ENCODE measurements around the gene CADPS2. TPM values are rescaled to one million over a fixed set of nuclear protein-coding genes. Genes with fewer than 3 reads are reported as not detected.

The CADPS2 gene
- total RNA-seq, 2 donors from 2014 or later, result 16.4 to 32.5 TPM

DNA sequence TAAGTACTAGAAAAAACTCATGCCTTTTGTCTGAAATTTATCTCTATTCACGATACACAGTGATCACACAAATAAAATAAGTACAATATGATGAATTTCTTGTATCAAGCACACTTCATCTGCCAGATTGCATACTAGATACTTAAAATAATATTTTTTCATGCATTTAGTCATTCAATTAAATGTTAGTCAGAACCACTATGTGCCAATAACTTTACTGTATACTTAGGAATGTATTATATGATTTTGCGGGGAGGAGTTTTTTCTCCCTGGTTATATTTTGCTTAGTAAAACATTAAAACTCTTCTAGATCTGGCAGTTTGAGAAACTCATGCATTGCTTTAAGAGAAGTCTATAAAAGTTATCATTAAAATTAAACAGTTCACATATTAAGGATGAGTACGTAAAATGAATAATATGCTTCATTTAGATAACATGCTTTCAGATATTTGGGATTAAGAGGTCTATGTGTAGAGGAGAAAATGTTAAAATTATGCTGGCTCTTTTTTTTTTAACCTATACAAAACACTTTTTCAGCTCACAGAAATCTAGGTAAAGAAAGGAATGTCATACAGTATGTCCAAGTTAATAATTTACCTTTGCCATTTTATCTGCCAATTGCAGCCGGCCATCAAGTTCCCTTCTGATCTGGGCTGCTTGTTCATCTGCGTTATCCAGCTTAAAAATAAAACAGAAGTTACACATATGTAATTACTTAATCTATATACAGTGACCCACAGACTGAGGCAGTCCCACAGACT, 257.4 kb downstream of the CADPS2 start:
- H3K27me3 ChIP-seq (replicated peaks; ENCODE audit: insufficient read depth), result no peaks in the 10 kb centered on the region
- TF ChIP-seq, protein P1, sequence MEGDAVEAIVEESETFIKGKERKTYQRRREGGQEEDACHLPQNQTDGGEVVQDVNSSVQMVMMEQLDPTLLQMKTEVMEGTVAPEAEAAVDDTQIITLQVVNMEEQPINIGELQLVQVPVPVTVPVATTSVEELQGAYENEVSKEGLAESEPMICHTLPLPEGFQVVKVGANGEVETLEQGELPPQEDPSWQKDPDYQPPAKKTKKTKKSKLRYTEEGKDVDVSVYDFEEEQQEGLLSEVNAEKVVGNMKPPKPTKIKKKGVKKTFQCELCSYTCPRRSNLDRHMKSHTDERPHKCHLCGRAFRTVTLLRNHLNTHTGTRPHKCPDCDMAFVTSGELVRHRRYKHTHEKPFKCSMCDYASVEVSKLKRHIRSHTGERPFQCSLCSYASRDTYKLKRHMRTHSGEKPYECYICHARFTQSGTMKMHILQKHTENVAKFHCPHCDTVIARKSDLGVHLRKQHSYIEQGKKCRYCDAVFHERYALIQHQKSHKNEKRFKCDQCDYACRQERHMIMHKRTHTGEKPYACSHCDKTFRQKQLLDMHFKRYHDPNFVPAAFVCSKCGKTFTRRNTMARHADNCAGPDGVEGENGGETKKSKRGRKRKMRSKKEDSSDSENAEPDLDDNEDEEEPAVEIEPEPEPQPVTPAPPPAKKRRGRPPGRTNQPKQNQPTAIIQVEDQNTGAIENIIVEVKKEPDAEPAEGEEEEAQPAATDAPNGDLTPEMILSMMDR (IDR thresholded peaks at IDR 0.05), result no peak
- ATAC-seq (ENCODE audit: insufficient number of reproducible peaks, low FRiP score, low read depth) (no peak), DNase-seq (ENCODE audit: low spot score) (no peak)
- no peak overlapping the region for H3K4me3 ChIP-seq
- H3K4me1 ChIP-seq (ENCODE audit: control insufficient read depth in 1 of 2, low read depth in 2 of 2), result no peaks in the 10 kb centered on the region
- H3K36me3 ChIP-seq, result no peaks in the 10 kb centered on the region
- H3K27ac ChIP-seq, result no peak overlapping the region
- H3K9me3 ChIP-seq, result no peaks in the 10 kb centered on the region

DNA sequence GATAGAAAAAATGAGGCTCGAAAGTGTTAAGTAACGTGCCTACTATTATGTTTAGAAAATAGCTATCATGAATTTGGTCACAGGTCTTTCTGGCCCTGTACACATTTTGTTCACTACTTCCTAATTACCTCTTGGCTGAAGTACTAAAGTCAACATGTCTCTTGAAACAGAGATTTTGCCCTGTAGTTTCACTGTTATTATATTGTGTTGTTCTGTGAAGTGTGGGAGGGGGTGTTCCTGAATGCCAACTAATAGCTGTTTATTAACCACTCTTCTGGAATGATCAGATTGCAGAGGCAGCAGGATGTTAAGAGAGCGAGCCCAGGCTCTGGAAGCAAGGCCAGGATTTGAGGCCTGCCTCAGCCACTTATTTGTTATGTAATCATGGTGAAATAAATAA, 259.5 kb downstream of the CADPS2 start:
- Histone ChIP-seq H3K27ac (no peak overlapping the region), H3K4me1 (ENCODE audit: control insufficient read depth in 1 of 2, low read depth in 2 of 2) (no peaks in the 10 kb centered on the region), H3K4me3 (no peak overlapping the region), H3K36me3 (no peaks in the 10 kb centered on the region), H3K9me3 (no peaks in the 10 kb centered on the region), H3K27me3 (replicated peaks; ENCODE audit: insufficient read depth) (no peaks in the 10 kb centered on the region)
- TF ChIP-seq, protein P1 (IDR thresholded peaks at IDR 0.05), result no peak
- ATAC-seq (ENCODE audit: insufficient number of reproducible peaks, low FRiP score, low read depth) (no peak), DNase-seq (ENCODE audit: low spot score) (no peak)

DNA sequence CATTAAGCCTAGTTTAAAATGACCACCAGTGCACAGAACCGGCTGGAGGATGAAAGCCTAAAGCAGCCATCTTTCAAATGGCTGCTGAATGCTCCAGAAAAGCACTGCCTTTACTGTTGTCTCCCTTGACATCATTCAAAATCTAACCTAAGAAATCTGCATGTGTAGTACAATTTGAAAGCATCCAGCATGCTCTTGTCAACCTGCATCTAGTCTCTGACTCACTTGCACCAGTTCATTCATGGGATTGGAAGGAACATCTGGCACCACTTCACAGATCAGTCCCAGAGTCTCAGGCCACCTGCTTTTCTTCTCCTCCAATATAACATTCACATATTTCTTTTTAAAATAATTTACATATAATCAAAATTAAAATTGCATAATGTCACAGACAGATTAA, 263.6 kb downstream of the CADPS2 start:
- Histone ChIP-seq H3K9me3 (no peaks in the 10 kb centered on the region), H3K27me3 (replicated peaks; ENCODE audit: insufficient read depth) (no peaks in the 10 kb centered on the region), H3K4me3 (no peak overlapping the region), H3K36me3 (no peaks in the 10 kb centered on the region), H3K27ac (no peak overlapping the region), H3K4me1 (ENCODE audit: control insufficient read depth in 1 of 2, low read depth in 2 of 2) (no peaks in the 10 kb centered on the region)
- TF ChIP-seq, protein P1 (IDR thresholded peaks at IDR 0.05), result no peak
- ATAC-seq (ENCODE audit: insufficient number of reproducible peaks, low FRiP score, low read depth) (no peak), DNase-seq (ENCODE audit: low spot score) (no peak)

DNA sequence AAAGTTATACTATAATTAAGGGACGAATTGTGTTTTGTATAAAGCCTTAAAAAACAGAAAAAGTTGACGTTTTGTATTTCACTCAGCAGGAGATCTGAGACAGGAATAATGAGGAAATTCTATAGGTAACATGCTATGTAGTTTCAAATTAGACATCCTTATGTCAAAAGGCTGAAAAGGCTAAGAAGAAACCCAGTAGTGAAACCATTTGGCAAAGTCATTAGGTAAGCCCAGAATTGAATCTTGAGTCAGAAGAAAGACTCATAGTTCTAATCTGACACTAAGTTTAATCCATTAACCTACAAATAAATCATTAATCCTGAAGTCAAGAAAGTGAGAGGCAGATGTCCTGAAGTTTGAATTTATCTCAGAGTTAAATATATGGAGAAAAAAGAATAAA, 266.6 kb downstream of the CADPS2 start:
- H3K9me3 ChIP-seq, result no peaks in the 10 kb centered on the region
- no peak overlapping the region for H3K4me3 ChIP-seq
- H3K36me3 ChIP-seq, result no peaks in the 10 kb centered on the region
- DNase-seq (ENCODE audit: low spot score) (no peak), ATAC-seq (ENCODE audit: insufficient number of reproducible peaks, low FRiP score, low read depth) (no peak)
- H3K27ac ChIP-seq, result no peak overlapping the region
- H3K27me3 ChIP-seq (replicated peaks; ENCODE audit: insufficient read depth), result no peaks in the 10 kb centered on the region
- TF ChIP-seq, protein P1 (IDR thresholded peaks at IDR 0.05), result no peak
- no peaks in the 10 kb centered on the region for H3K4me1 ChIP-seq (ENCODE audit: control insufficient read depth in 1 of 2, low read depth in 2 of 2)

DNA sequence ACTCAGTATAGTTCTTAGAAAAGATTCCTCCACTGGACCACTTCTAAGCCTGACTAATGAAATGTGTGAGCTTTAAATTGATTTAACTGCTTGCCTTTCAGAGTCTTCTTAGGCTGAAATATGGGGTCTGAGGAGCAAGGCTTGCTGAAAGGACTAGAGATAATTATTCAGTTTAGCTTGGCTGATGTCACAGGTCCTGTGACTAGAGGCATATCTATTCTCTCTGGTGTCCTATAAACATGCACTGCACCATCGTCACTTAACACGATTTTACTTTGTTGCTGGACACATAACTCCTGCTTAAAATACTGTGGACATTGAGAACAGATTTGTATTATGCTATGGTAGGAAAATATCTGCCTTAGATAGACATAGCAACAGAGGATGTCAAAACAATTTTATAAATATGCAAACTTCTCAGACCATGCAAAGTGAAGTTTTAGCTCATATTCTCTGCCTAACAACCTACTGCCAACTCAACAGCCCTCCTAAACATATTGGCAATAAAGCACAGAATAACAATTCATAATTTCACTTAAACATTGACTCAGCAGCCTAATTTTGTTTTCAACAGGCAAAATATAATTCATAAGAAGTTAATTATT, 267.6 kb downstream of the CADPS2 start:
- Histone ChIP-seq H3K27ac (no peak overlapping the region), H3K36me3 (no peaks in the 10 kb centered on the region), H3K4me3 (no peak overlapping the region), H3K4me1 (ENCODE audit: control insufficient read depth in 1 of 2, low read depth in 2 of 2) (no peaks in the 10 kb centered on the region), H3K27me3 (replicated peaks; ENCODE audit: insufficient read depth) (no peaks in the 10 kb centered on the region), H3K9me3 (no peaks in the 10 kb centered on the region)
- ATAC-seq (ENCODE audit: insufficient number of reproducible peaks, low FRiP score, low read depth) (no peak), DNase-seq (ENCODE audit: low spot score) (no peak)
- TF ChIP-seq, protein P1 (IDR thresholded peaks at IDR 0.05), result no peak
